ENCODE data around the gene FLOT1. TPM values are rescaled to one million over a fixed set of nuclear protein-coding genes. Genes with fewer than 3 reads are reported as not detected.

The FLOT1 gene
- total and polyA plus RNA-seq, 2 of the 13 experiments (the other 11 are each of a cell fraction or from before 2014, with no cell fraction given), result 82.3 to 130 TPM

GRCh38 chr6:30789606-30790005 is 47.1 kb upstream of the FLOT1 start (continued):
- TF ChIP-seq TEAD3 (CRISPR knock-in tag; optimal IDR thresholded peaks at IDR 0.05; ENCODE audit: borderline replicate concordance) (peak; percentile 83), ATM (IDR thresholded peaks at IDR 0.05; ENCODE audit: borderline replicate concordance) (no peak), ZNF543 (CRISPR knock-in tag; IDR thresholded peaks at IDR 0.05) (no peak), ZNF577 (CRISPR knock-in tag; IDR thresholded peaks at IDR 0.05; ENCODE audit: borderline replicate concordance, low read depth) (no peak), ZNF510 (CRISPR knock-in tag; IDR thresholded peaks at IDR 0.05; ENCODE audit: low read depth) (no peak), ZNF616 (CRISPR knock-in tag; IDR thresholded peaks at IDR 0.05; ENCODE audit: low read depth) (peak; percentile 76; the same call in 1 of the 2 replicates), ZNF496 (CRISPR knock-in tag; IDR thresholded peaks at IDR 0.05; ENCODE audit: insufficient replicate concordance) (no peak), ZNF263 (CRISPR knock-in tag; IDR thresholded peaks at IDR 0.05) (0 out of 2 replicates have a peak, but pooled peaks have one; percentile 29), HNF4A (CRISPR knock-in tag; IDR thresholded peaks at IDR 0.05) (peak; percentile 90), ZFX (CRISPR knock-in tag; IDR thresholded peaks at IDR 0.05; ENCODE audit: low read depth) (no peak; the same call in 1 of the 2 replicates), GATAD2A (CRISPR knock-in tag; IDR thresholded peaks at IDR 0.05) (peak; percentile 69), PAXIP1 (CRISPR knock-in tag; conservative IDR thresholded peaks at IDR 0.05) (peak; percentile 84), PTBP1 (IDR thresholded peaks at IDR 0.05; ENCODE audit: low read depth, low read length, poor library complexity, severe bottlenecking) (no peak), AHDC1 (CRISPR knock-in tag; IDR thresholded peaks at IDR 0.05; ENCODE audit: borderline replicate concordance) (0 out of 2 replicates have a peak, but pooled peaks have one; percentile 39), ZNF580 (CRISPR knock-in tag; IDR thresholded peaks at IDR 0.05; ENCODE audit: borderline replicate concordance, low read depth) (0 out of 2 replicates have a peak, but pooled peaks have one; percentile 19), ZNF513 (CRISPR knock-in tag; conservative IDR thresholded peaks at IDR 0.05) (no peak), CC2D1A (CRISPR knock-in tag; IDR thresholded peaks at IDR 0.05) (no peak), HOXA3 (CRISPR knock-in tag; IDR thresholded peaks at IDR 0.05) (peak; percentile 64; the same call in 1 of the 2 replicates), KLF9 (CRISPR knock-in tag; IDR thresholded peaks at IDR 0.05; ENCODE audit: low read depth) (no peak)
